OCI-LY3 (cell line): ENCODE results near the gene ACADSB.

Experiments used
- EZH2phosphoT487 ChIP-seq: fragments of 200-600 bp; shearing (Covaris generic); IDR thresholded peaks from 2 replicates; pipeline ENCODE4 v1.6.1; 2018; ENCODE audit warnings: antibody characterized with exemption, mixed run types, low read depth
- TF ChIP-seq, protein P1 (sequence below): fragments of 200-600, 300-600 bp; sonication (generic); IDR thresholded peaks from 2 replicates; pipeline ENCODE4 v1.5.1; 2014; ENCODE audit warnings: antibody characterized with exemption, low read length, low read depth

GRCh38 chr10:123031124-123031523 lies 22.3 kb downstream of the ACADSB start:
- TF ChIP-seq, protein P1, sequence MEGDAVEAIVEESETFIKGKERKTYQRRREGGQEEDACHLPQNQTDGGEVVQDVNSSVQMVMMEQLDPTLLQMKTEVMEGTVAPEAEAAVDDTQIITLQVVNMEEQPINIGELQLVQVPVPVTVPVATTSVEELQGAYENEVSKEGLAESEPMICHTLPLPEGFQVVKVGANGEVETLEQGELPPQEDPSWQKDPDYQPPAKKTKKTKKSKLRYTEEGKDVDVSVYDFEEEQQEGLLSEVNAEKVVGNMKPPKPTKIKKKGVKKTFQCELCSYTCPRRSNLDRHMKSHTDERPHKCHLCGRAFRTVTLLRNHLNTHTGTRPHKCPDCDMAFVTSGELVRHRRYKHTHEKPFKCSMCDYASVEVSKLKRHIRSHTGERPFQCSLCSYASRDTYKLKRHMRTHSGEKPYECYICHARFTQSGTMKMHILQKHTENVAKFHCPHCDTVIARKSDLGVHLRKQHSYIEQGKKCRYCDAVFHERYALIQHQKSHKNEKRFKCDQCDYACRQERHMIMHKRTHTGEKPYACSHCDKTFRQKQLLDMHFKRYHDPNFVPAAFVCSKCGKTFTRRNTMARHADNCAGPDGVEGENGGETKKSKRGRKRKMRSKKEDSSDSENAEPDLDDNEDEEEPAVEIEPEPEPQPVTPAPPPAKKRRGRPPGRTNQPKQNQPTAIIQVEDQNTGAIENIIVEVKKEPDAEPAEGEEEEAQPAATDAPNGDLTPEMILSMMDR = no peak
- TF ChIP-seq EZH2phosphoT487 = no peak
